HEK293T (cell line): ENCODE results near the gene FER.
"Not testable (repeated sequence)": the region's sequence is repeated elsewhere in the genome, so short reads cannot be mapped to it uniquely, and the experiment has no call there.

Experiments used
- ARNT ChIP-seq: fragments of 450-650 bp; IDR thresholded peaks from 2 replicates; pipeline ENCODE4 v1.6.1; 2017; ENCODE audit warnings: mild to moderate bottlenecking
- BHLHE40 ChIP-seq: fragments of 450-650 bp; IDR thresholded peaks from 2 replicates; pipeline ENCODE4 v1.6.1; 2016; ENCODE audit warnings: mild to moderate bottlenecking, moderate library complexity, borderline replicate concordance
- ELF4 ChIP-seq: fragments of 450-650 bp; IDR thresholded peaks from 2 replicates; pipeline ENCODE4 v1.6.1; 2017; ENCODE audit warnings: antibody characterized with exemption
- FOXA1 ChIP-seq: fragments of 450-650 bp; IDR thresholded peaks from 2 replicates; pipeline ENCODE4 v1.6.1; 2016; ENCODE audit warnings: mild to moderate bottlenecking
- FOXK2 ChIP-seq: fragments of 450-650 bp; IDR thresholded peaks from 2 replicates; pipeline ENCODE4 v1.6.1; 2016; ENCODE audit warnings: mild to moderate bottlenecking
- FOXM1 ChIP-seq: fragments of 450-650 bp; IDR thresholded peaks from 2 replicates; pipeline ENCODE4 v1.6.1; 2017; ENCODE audit warnings: mild to moderate bottlenecking, borderline replicate concordance
- LEF1 ChIP-seq: fragments of 450-650 bp; IDR thresholded peaks from 2 replicates; pipeline ENCODE4 v1.6.1; 2017; ENCODE audit warnings: mild to moderate bottlenecking, borderline replicate concordance
- SUZ12 ChIP-seq: fragments of 450-650 bp; IDR thresholded peaks from 2 replicates; pipeline ENCODE4 v1.6.1; 2016; ENCODE audit warnings: mild to moderate bottlenecking
- TARDBP ChIP-seq: fragments of 450-650 bp; IDR thresholded peaks from 2 replicates; pipeline ENCODE4 v1.6.1; 2016
- ZNF384 ChIP-seq: fragments of 450-650 bp; IDR thresholded peaks from 2 replicates; pipeline ENCODE4 v1.6.1; 2016
- TF ChIP-seq, protein P1 (sequence below): fragments of 450-650 bp; IDR thresholded peaks from 2 replicates; pipeline ENCODE4 v1.6.1; 2016

DNA sequence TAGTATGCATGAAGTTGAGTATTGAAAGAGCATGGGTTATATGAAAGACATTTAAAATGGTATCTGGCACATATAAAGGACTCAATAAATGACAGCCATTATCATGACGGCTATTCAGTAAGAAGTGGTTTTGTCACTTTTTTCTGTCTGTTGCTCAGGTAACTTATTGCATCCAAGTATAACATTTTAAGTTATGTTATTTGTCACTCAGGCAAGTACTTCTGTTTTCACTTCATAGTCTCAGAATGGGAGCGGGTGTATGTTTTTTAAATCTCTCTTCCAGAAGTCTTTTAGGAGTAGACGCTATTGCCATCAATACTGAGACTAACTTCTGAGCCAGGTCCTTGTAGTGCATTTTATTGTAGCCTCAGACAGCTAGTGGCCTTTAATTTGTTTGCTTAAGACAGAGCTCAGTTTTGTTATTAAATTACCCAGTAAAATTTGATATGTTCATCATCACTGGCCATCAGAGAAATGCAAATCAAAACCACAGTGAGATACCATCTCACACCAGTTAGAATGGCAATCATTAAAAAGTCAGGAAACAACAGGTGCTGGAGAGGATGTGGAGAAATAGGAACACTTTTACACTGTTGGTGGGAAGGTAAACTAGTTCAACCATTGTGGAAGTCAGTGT, 423.9 kb downstream of the FER start:
- TF ChIP-seq ZNF384, FOXM1, ELF4, FOXK2, TARDBP, SUZ12, ARNT, LEF1, FOXA1, BHLHE40: not testable (repeated sequence)
- TF ChIP-seq, protein P1, sequence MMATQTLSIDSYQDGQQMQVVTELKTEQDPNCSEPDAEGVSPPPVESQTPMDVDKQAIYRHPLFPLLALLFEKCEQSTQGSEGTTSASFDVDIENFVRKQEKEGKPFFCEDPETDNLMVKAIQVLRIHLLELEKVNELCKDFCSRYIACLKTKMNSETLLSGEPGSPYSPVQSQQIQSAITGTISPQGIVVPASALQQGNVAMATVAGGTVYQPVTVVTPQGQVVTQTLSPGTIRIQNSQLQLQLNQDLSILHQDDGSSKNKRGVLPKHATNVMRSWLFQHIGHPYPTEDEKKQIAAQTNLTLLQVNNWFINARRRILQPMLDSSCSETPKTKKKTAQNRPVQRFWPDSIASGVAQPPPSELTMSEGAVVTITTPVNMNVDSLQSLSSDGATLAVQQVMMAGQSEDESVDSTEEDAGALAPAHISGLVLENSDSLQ: not testable (repeated sequence)
